Activated naive CD8-positive, alpha-beta T cell (primary cell): ENCODE measurements around the gene BUB3.

Experiments
- H3K27ac Mint-ChIP-seq: one replicate; pipeline ENCODE4 v1.8.0; 2021; ENCODE audit warnings: mixed read lengths
- H3K27me3 Mint-ChIP-seq: one replicate; pipeline ENCODE4 v1.8.0; 2021; ENCODE audit warnings: mixed read lengths
- H3K36me3 Mint-ChIP-seq: one replicate; pipeline ENCODE4 v1.8.0; 2021; ENCODE audit warnings: mixed read lengths
- H3K4me1 Mint-ChIP-seq: one replicate; pipeline ENCODE4 v1.8.0; 2021; ENCODE audit warnings: low read depth, mixed read lengths
- H3K4me3 Mint-ChIP-seq: one replicate; pipeline ENCODE4 v1.8.0; 2021; ENCODE audit warnings: mild to moderate bottlenecking, mixed read lengths
- H3K9me3 Mint-ChIP-seq: one replicate; pipeline ENCODE4 v1.8.0; 2021; ENCODE audit warnings: low read depth, mixed read lengths

The BUB3 gene

GRCh38 chr10:123136806-123137642, 17.2 kb upstream of the BUB3 start:
- Mint-ChIP-seq H3K27ac (peak overlapping the region; percentile 72), H3K36me3 (no peaks in the 10 kb centered on the region), H3K4me3 (peak overlapping the region; percentile 84), H3K27me3 (peaks cover 50% of the 10 kb centered on the region), H3K9me3 (no peaks in the 10 kb centered on the region), H3K4me1 (peaks cover 46% of the 10 kb centered on the region)

DNA sequence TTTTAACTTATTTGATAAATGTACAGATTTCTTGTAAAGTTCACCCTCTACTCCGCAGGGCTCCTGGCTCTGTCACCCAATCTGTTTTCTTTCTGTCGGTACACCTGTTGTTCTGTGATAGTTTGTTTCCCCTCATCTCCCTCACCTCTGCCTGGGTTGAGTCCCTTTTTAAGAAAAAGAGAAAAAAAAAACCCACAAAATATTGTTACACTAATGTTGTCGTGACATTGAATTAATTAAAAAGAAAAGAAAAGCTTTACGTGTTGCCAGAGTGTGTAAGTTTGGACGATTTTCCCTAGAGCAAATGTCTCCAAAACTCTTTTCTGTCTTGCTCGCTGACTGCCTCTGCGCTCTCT, 15.1 kb upstream of the BUB3 start:
- no peaks in the 10 kb centered on the region for H3K36me3 Mint-ChIP-seq

GRCh38 chr10:123139521-123140163, 14.6 kb upstream of the BUB3 start:
- H3K36me3 Mint-ChIP-seq, result no peaks in the 10 kb centered on the region
- no peaks in the 10 kb centered on the region for H3K9me3 Mint-ChIP-seq
- no peak overlapping the region for H3K27ac Mint-ChIP-seq
- H3K4me1 Mint-ChIP-seq, result peaks cover 50% of the 10 kb centered on the region
- H3K27me3 Mint-ChIP-seq, result peaks cover 48% of the 10 kb centered on the region
- peak overlapping the region; percentile 27 for H3K4me3 Mint-ChIP-seq

More for the DNA sequence above, 15.1 kb upstream of the BUB3 start:
- H3K27ac Mint-ChIP-seq, result no peak overlapping the region
- peak overlapping the region; percentile 27 for H3K4me3 Mint-ChIP-seq
- H3K27me3 Mint-ChIP-seq, result peaks cover 48% of the 10 kb centered on the region
- no peaks in the 10 kb centered on the region for H3K9me3 Mint-ChIP-seq
- H3K4me1 Mint-ChIP-seq, result peaks cover 50% of the 10 kb centered on the region

- H3K27ac Mint-ChIP-seq, result no peak overlapping the region
- H3K36me3 Mint-ChIP-seq, result no peaks in the 10 kb centered on the region
- peaks cover 56% of the 10 kb centered on the region for H3K4me1 Mint-ChIP-seq
- peaks cover 55% of the 10 kb centered on the region for H3K27me3 Mint-ChIP-seq
- H3K9me3 Mint-ChIP-seq, result no peaks in the 10 kb centered on the region
- H3K4me3 Mint-ChIP-seq, result peak overlapping the region; percentile 42
Measured at GRCh38 chr10:123140164-123140982, 13.8 kb upstream of the BUB3 start.

- no peak overlapping the region for H3K4me3 Mint-ChIP-seq
- peaks cover 60% of the 10 kb centered on the region for H3K27me3 Mint-ChIP-seq
- H3K27ac Mint-ChIP-seq, result no peak overlapping the region
- peaks cover 60% of the 10 kb centered on the region for H3K4me1 Mint-ChIP-seq
- no peaks in the 10 kb centered on the region for H3K36me3 Mint-ChIP-seq
- no peaks in the 10 kb centered on the region for H3K9me3 Mint-ChIP-seq
Measured at GRCh38 chr10:123140983-123141390, 13.2 kb upstream of the BUB3 start.

DNA sequence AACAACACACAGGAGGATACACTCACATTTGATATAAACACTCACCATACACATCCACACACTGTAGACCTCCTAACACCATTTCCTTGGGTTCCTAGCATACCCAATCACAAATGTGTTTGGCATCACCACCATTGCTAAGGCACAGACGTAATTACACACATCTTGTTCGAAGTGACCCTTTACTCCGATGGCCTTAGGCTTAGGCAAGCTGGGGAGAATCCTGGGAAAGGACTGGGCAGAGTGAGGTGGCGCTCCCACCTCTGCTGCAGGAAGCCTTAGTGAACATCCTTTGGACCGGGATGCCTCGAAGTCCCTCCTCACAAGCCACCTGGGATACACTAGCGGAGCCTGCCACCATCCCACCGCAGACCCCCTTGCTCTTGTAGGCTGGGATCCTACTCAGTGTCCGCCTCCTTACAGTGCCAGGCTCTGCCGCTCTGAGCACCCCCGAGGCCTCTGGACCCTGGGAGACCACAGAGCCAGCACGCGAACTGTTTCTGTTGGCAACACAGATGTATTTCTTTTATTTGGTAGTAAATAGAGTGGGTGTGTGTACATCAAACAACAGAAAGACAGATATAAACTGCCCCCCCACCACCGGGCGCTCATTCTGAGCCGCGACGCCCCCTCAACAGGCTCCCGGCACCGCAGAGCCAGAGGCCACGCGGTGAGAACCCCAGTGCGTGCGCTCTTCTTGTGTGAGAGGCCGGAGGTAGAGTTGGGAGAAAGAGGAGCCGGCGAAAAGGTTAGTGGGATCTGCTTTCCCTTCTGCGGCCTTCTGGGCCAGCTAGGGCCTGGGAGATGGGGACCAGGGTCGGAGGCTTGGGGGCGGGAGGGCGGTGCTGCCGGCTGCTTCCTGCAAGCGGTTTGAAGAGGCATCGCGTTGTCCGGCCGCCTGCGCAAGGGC, 12.2 kb upstream of the BUB3 start:
- Mint-ChIP-seq H3K27ac (no peak overlapping the region), H3K4me1 (peaks cover 63% of the 10 kb centered on the region)

GRCh38 chr10:123142701-123143161, 11.5 kb upstream of the BUB3 start:
- no peaks in the 10 kb centered on the region for H3K9me3 Mint-ChIP-seq
- H3K27ac Mint-ChIP-seq, result no peak overlapping the region
- H3K27me3 Mint-ChIP-seq, result peaks cover 65% of the 10 kb centered on the region
- H3K4me3 Mint-ChIP-seq, result peak overlapping the region; percentile 52
- no peaks in the 10 kb centered on the region for H3K36me3 Mint-ChIP-seq
- peaks cover 66% of the 10 kb centered on the region for H3K4me1 Mint-ChIP-seq

More for the DNA sequence above, 12.2 kb upstream of the BUB3 start:
- H3K9me3 Mint-ChIP-seq, result no peaks in the 10 kb centered on the region
- peaks cover 62% of the 10 kb centered on the region for H3K27me3 Mint-ChIP-seq
- no peaks in the 10 kb centered on the region for H3K36me3 Mint-ChIP-seq
- no peak overlapping the region for H3K4me3 Mint-ChIP-seq

- Mint-ChIP-seq H3K27me3 (peaks cover 63% of the 10 kb centered on the region), H3K4me3 (peak overlapping the region; percentile 52), H3K4me1 (peaks cover 64% of the 10 kb centered on the region), H3K27ac (no peak overlapping the region), H3K36me3 (no peaks in the 10 kb centered on the region), H3K9me3 (no peaks in the 10 kb centered on the region)
Measured at GRCh38 chr10:123143162-123143824, 10.9 kb upstream of the BUB3 start.

DNA sequence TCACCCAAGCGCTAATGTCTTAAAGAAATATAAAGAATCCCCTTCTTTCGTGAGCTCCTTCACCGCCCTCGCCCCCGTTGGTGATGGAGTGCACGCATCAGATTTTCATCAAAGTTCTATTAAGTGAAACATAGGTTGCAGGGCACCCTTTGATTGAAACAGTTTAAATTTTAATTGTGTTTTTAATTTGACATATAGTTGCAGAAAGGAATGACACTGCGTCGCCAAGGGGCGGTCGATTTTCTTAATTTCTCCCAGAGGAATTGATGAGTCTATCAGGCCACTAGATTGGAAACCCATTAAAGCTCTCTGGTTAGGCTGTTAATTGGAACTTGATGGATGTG, 10.4 kb upstream of the BUB3 start:
- no peaks in the 10 kb centered on the region for H3K36me3 Mint-ChIP-seq
- H3K4me3 Mint-ChIP-seq, result peak overlapping the region; percentile 52
- peak overlapping the region; percentile 58 for H3K27ac Mint-ChIP-seq
- no peaks in the 10 kb centered on the region for H3K9me3 Mint-ChIP-seq
- H3K27me3 Mint-ChIP-seq, result peaks cover 60% of the 10 kb centered on the region
- peaks cover 63% of the 10 kb centered on the region for H3K4me1 Mint-ChIP-seq

DNA sequence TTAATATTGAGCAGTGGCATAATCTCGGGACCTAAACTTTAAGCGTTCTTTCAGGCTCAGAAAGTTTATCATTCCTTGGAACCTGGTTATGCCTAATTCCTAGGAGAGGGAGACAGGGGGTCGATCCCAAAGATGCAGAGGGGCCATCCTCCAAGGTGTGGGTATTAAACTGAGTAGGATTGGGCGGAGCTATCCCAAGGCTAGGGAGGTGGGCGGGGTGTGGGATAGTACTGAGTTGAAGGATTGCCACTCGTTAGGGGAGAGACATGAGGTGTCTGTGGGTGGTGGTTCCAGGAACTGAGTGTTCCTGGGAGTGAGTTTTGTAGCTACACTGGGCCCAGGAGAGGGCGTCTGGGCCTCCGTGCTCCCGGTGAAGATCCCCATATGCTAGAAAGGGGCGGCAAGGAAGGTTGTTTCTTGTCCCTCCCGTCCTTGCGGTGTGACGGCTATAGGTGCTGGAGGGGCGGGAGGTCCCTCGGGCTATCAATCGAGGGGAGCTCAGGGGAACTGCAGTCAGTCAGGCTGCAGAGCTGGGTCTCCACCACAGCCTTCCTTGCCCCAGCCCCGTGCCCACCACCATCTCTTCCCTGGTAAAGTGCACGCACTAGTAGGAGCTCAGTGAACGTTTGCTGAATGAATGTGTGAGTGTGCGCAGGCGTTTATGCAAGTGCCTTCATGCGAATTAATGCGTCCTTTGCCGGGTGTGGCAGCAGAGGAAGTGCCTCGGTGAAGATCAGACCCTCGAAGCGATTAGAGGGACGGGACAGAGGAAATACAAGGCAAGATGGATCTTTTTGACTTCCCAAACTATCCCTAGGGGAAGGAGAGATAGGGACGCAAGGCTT, 9.3 kb upstream of the BUB3 start:
- Mint-ChIP-seq H3K4me3 (peak overlapping the region; percentile 76), H3K27ac (no peak overlapping the region), H3K9me3 (no peaks in the 10 kb centered on the region)

DNA sequence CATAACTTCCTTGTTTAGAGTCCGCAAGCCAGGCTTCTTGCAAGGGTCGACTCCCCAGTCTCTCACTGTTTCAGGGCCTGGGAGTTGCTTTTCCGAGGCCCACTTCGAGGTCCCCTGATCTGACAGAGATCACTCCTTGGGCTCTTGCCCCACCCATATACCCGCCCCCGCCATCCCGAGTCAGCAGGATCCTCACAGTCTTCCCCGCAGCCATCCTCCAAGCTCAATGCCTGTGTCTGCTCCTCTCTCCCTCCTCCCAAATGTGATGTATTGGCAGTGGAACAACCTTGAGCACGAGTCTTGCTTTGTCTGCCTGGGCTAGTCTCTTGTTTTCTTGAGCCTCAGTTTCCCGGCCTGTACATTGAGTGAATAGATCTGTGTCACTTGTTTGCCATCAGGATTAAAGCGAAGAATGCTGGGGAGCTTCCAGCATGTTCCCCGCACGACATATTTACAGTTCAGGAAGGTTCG, 8.6 kb upstream of the BUB3 start:
- H3K4me1 Mint-ChIP-seq, result peaks cover 60% of the 10 kb centered on the region
- H3K4me3 Mint-ChIP-seq, result peak overlapping the region; percentile 76
- H3K27ac Mint-ChIP-seq, result peak overlapping the region; percentile 70
- H3K9me3 Mint-ChIP-seq, result no peaks in the 10 kb centered on the region
- no peaks in the 10 kb centered on the region for H3K36me3 Mint-ChIP-seq
- H3K27me3 Mint-ChIP-seq, result peaks cover 52% of the 10 kb centered on the region

More for the DNA sequence above, 9.3 kb upstream of the BUB3 start:
- Mint-ChIP-seq H3K27me3 (peaks cover 54% of the 10 kb centered on the region), H3K4me1 (peaks cover 59% of the 10 kb centered on the region), H3K36me3 (no peaks in the 10 kb centered on the region)

DNA sequence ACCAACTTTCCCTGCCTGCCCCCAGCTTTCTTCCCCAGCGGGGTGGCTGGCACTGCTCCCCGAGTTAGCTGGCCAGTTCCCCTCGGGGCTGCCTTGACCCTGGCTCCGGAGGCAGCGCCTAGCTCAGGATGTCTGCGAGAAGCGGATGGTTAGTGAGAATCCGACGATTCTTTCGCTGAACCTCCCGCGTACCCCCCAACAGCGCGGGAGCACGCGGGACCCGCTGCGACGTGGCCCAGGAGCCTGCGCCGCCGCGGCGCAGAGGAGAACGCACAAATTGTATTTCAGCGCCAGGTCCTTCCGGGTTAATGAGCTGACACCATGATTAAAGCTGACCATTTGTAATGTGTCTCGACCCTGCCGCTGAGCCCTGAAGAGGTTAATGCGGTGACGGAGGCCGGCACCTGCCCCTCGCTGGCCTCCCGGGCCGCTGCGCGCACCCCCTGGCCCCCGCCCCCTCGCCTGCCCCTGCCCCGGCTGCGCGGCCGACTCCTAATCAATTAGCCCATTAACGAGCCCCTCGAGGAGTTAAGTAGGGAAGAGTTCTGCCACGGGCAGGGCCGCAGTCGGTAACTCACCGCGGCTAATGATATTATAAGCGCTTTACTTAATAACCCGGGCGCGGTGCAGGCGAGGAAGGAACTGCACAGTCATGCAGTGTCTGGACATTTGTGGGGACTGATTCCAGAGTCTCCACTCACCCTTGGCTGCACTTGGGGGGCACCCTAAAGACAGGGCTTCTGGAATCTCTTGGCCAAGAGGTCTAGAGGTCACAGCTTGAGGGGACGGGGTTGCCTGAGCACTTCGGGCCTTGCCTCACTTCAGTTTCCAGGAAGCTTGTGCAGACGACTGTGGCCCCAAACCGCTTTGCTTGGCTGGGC, 7.9 kb upstream of the BUB3 start:
- H3K4me3 Mint-ChIP-seq, result peak overlapping the region; percentile 76
- no peaks in the 10 kb centered on the region for H3K9me3 Mint-ChIP-seq
- no peaks in the 10 kb centered on the region for H3K36me3 Mint-ChIP-seq
- no peak overlapping the region for H3K27ac Mint-ChIP-seq
- H3K4me1 Mint-ChIP-seq, result peaks cover 64% of the 10 kb centered on the region
- H3K27me3 Mint-ChIP-seq, result peaks cover 46% of the 10 kb centered on the region
